ENCODE data around the gene TARS3.

Gene TARS3

DNA sequence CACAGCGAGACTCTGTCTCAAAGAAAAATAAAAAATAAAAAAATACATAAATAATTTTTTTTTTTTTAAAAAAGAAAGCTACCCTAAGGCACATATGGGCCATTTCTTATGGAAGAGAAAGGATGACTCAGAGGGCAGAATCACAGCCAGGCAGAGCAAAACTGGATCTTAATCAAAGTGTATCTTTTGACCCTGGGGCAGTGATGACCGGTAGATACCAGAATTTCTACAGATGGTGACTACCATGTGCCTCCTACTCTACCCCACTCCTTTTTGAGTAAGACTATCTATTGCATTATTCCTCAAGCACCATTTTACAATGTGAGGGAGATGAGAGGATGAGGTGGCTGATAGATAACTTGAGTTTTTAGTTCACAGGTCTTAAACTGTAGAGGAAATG is 26.0 kb downstream of the TARS3 start:
- no peak for DNase-seq (ENCODE audit: low spot score)

GRCh38 chr15:101697488-101697887 is 26.8 kb downstream of the TARS3 start:
- no peak for DNase-seq (ENCODE audit: low spot score)

DNA sequence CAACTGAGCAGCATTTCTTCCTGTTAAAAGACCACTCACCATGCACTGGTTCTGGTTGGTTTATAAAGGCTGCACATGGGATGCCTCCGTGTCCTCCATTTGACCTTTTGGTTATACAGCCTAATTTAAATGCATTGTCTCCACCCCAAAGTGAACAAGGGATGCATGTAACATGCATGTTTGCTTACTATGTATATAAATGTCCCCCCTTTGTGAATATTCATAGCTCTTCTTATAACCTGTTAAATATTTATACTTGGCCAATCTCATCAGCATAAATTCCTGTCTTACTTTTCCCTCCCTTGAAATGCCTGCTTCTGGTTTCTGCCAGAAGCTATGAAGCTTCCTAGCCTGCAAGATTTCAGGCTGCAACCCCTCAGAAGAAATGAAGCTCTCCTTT is 27.4 kb downstream of the TARS3 start:
- DNase-seq (ENCODE audit: low spot score) = no peak

DNA sequence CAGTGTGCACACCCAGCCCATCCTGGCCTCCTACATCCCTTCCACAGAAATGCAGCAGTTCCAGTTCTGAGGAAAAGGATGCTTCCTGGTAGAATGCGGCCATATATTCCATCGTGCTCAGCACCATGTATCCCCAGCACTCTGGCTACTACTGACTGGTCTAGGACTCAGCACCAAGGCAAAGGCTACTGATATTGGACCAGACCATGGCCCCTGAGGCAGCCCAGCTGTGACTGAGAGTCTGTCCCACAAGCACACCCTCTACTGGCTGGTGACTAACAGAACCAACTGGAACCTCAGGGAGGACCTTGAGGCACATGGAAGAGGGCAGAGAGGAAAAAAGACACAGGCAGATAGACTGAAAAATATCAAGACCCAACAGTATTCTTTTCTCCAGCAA is 30.0 kb downstream of the TARS3 start:
- DNase-seq (ENCODE audit: low spot score) = no peak

- DNase-seq (ENCODE audit: low spot score) = no peak
Measured at GRCh38 chr15:101692801-101693598, 31.3 kb downstream of the TARS3 start.

DNA sequence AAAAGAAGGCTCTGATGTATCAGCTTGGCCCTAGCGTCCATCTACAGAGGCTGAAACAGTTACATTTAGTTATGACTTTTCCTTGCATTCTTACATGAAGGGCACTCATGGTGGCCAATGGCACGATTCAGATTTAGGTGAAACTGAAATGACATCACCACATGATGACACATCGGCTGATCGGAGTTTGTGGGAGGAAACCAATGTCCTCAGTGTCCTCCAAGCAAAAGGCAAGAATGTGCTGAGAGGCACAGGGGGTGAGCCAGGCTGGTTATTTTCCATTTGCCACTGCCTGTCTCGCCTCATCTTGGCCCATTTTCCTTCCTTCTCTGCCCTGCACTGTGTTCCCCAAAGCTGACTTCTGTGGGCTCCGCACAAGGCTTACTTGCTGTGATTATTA is 34.4 kb downstream of the TARS3 start:
- no peak for DNase-seq (ENCODE audit: low spot score)

- no peak for DNase-seq (ENCODE audit: low spot score)
Measured at GRCh38 chr15:101686718-101687117, 37.6 kb downstream of the TARS3 start.

DNA sequence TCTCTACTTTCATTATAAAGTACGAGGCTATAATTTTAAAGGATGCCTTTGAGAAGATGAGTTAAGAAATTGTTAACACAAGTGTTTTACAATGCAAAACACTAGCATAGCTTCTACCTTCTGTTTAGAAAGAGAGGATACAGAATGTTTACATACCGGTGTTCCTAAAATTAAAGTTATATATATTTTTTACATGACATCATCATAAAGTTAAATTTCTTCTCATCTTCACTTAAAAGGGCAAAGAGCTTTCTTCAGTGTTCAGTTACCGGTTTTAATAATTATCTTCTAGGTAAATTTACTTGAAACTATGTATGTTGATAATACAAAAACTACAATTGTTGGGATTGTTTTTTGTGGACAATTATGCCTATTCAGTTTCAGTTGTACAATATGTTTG is 39.4 kb downstream of the TARS3 start:
- DNase-seq (ENCODE audit: low spot score) = no peak

- no peak for DNase-seq (ENCODE audit: low spot score)
Measured at GRCh38 chr15:101684384-101684783, 39.9 kb downstream of the TARS3 start.

- no peak for DNase-seq (ENCODE audit: low spot score)
Measured at GRCh38 chr15:101679806-101680205, 44.5 kb downstream of the TARS3 start.

GRCh38 chr15:101676921-101677329 is 47.3 kb downstream of the TARS3 start:
- DNase-seq (ENCODE audit: low spot score) = no peak

DNA sequence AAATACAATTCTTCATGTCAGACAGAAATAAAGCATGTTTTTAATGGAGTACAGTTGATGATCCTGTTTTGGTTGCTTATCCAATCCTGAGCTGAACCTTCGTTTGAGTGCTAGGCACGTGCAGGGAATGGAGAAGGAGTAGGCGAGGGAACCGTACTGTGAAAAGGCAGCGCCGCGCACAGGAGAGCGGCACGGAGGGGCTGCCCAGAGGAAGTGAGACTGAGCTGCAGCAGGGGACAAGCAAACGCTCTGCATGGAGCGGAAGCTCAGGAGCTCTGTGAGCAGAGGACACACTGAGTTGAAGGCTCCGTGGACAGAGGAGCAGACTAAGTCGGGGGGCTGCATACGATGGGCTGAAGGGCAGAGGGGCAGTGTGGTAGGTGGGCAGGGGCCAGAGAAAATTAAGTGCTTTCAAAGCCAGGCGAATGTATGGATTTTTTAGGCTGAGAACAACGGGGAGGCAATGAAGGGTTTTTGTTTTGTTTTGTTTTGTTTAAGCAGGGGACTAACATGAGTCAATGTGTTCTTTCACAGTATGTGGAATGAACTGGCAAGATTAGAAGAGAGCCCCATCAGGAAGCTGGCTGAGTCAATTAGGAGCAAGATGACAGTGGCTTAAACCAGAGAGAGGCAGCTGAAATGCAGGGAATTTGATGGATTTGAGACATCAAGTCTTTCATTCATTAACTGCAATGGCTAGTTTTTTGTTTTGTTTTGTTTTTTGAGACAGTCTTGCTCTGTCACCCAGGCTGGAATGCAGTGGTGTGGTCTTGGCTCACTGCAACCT is 48.3 kb downstream of the TARS3 start:
- no peak for DNase-seq (ENCODE audit: low spot score)

GRCh38 chr15:101675015-101675414 is 49.3 kb downstream of the TARS3 start:
- no peak for DNase-seq (ENCODE audit: low spot score)

GRCh38 chr15:101672298-101672697 is 52.0 kb downstream of the TARS3 start:
- no peak for DNase-seq (ENCODE audit: low spot score)

DNA sequence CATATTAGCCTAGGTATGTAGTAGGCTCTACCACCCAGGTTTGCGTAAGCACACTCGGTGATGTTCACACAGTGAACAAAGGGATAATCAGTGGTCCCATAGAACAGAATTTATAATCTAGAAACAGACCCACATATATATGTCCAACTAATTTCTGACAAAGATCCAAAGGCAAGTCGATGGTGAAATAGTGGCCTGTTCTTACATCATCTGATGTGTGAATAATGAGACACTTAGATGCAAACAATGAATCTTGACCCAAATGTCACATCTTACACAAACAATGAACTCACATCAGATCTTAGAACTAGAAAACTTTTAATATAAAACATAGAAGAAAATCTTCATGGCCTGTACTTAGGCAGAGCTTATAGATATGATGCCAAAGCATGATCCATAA is 54.5 kb downstream of the TARS3 start:
- no peak for DNase-seq (ENCODE audit: low spot score)

DNA sequence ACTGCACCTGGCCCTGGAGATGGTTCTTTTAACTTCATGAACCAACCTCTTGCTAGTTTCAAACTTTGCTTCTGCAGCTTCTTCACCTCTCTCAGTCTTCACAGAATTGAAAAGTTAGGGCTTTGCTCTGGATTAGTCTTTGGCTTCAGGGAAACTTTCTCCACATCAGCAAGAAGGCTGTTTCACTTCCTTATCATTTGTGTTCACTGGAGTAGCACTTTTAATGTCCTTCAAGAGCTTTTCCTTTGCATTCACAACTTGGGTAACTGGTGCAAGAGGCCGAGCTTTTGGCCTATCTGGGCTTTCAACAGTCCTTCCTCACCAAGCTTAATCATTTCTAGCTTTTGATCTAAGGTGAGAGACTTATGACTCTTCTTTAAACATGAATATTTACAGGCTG is 56.4 kb downstream of the TARS3 start:
- DNase-seq (ENCODE audit: low spot score) = no peak

DNA sequence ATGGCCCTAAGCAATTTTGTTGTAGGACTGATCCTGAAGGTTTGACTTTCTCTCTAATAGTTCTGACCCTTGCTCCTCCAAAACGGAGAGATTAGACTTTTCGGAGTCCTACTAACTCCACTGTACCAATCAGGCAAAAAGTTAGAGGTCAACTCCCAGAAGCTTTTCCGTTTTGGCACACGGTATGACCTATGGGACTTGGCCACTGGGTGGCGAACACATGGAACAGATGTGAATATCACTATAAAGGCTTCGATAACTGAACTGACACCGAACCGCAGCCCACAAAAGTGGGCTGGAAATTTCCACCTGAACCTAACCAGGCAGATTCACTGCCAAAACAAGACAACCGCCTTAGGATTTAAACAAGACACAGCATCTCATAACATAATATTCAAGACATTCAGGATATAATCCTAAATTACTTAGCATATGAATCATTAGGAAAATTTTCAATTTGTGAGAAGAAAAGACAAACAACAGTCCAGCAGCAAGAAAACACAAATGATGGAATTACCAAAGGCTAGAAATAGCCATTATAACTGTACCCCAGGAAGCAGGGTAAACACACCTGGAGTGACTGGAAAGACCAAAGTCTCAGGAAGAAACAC is 59.9 kb downstream of the TARS3 start:
- no peak for DNase-seq (ENCODE audit: low spot score)

- no peak for DNase-seq (ENCODE audit: low spot score)
Measured at GRCh38 chr15:101662203-101662602, 62.1 kb downstream of the TARS3 start.

GRCh38 chr15:101660005-101660404 is 64.3 kb downstream of the TARS3 start:
- no peak for DNase-seq (ENCODE audit: low spot score)

GRCh38 chr15:101657968-101658784 is 66.1 kb downstream of the TARS3 start:
- no peak for DNase-seq (ENCODE audit: low spot score)

GRCh38 chr15:101657171-101657570 is 67.1 kb downstream of the TARS3 start:
- DNase-seq (ENCODE audit: low spot score) = no peak
